GM12878 (cell line): ENCODE data around the gene CALN1. TPM values are rescaled to one million over a fixed set of nuclear protein-coding genes. Genes with fewer than 3 reads are reported as not detected.

ENCODE experiments used
- ATAC-seq: fragments of 200-7000 bp; cut with Tn5 transposase; 3 replicates; pipeline ENCODE4 v1.9.1; 2020; ENCODE audit warnings: mild to moderate bottlenecking, moderate library complexity
- BruUV-seq: library from RNA; stranded (reverse); fragments of 400-500 nt; replicated peaks from 2 replicates; lab custom pipeline; 2021; lab: Mats Ljungman, UMichigan
- CTCF ChIA-PET: fragments of 300-600 bp; sonication (Branson Sonifier 250); formaldehyde crosslinking; extraction: SDS; loops from one replicate; lab custom pipeline; 2021; ENCODE audit warnings: inconsistent platforms; lab: Yijun Ruan, JAX
- POLR2A ChIA-PET: fragments of 350-600 bp; formaldehyde crosslinking; extraction: SDS; loops from one replicate; lab custom pipeline; 2021; ENCODE audit warnings: inconsistent platforms; lab: Charles Lee
- RAD21 ChIA-PET: fragments of 300-600 bp; sonication (Branson Sonifier 250); formaldehyde crosslinking; loops from one replicate; lab custom pipeline; 2023; ENCODE audit warnings: antibody characterized with exemption; ENCODE audit not compliant: unreplicated experiment; lab: Charles Lee
- SMC1A ChIA-PET: fragments of 300-600 bp; sonication (Branson Sonifier 250); formaldehyde crosslinking; loops from one replicate; lab custom pipeline; 2023; ENCODE audit not compliant: unreplicated experiment, uncharacterized antibody; lab: Charles Lee
- DNase-seq: peaks from one replicate; pipeline ENCODE4 v3.0.0-alpha.2; 2011; ENCODE audit warnings: low read depth, low spot score
- FAIRE-seq: peaks from 3 replicates; lab custom pipeline; 2011; peaks lifted over from hg19 to GRCh38; lab: Jason Lieb, UNC
- H2AFZ ChIP-seq: 2 replicates; pipeline ENCODE4 v1.6.0; 2011; ENCODE audit warnings: low read depth, low read length, control low read depth; ENCODE audit not compliant: control insufficient read depth
- H3K27ac ChIP-seq: 2 replicates; pipeline ENCODE4 v1.5.1; 2011; ENCODE audit warnings: control low read depth; ENCODE audit not compliant: control insufficient read depth, insufficient read depth
- H3K27me3 ChIP-seq, 2 experiments: replicated peaks in 1 of 2; 2 replicates each; pipeline versions ENCODE4 v1.6.0 to v1.6.1; 2011; ENCODE audit warnings: low read length in 1 of 2; ENCODE audit not compliant: control insufficient read depth in 2 of 2, insufficient read depth in 2 of 2
- H3K36me3 ChIP-seq, 2 experiments: 2 replicates each; pipeline ENCODE4 v1.5.1; 2011; ENCODE audit warnings: low read length in 1 of 2; ENCODE audit not compliant: control insufficient read depth in 2 of 2, insufficient read depth in 2 of 2
- H3K4me1 ChIP-seq: 2 replicates; pipeline ENCODE4 v1.6.1; 2011; ENCODE audit warnings: mild to moderate bottlenecking, low read length, moderate library complexity, mixed read lengths; ENCODE audit not compliant: control insufficient read depth, insufficient read depth
- H3K4me2 ChIP-seq: 2 replicates; pipeline ENCODE4 v1.6.0; 2011; ENCODE audit warnings: control low read depth; ENCODE audit not compliant: control insufficient read depth, insufficient read depth
- H3K4me3 ChIP-seq: fragments of 200-600 bp; sonication (generic); 2 replicates; pipeline ENCODE4 v1.5.1; 2016
- H3K79me2 ChIP-seq: 2 replicates; pipeline ENCODE4 v1.6.0; 2011; ENCODE audit warnings: low read length; ENCODE audit not compliant: control insufficient read depth, insufficient read depth
- H3K9ac ChIP-seq: 2 replicates; pipeline ENCODE4 v1.8.0; 2011; ENCODE audit warnings: low read length, control low read depth, mixed read lengths; ENCODE audit not compliant: control insufficient read depth, insufficient read depth
- H3K9me3 ChIP-seq: replicated peaks from 3 replicates; pipeline ENCODE4 v1.5.1; 2011; ENCODE audit warnings: mild to moderate bottlenecking, low read length; ENCODE audit not compliant: control insufficient read depth, insufficient read depth
- H4K20me1 ChIP-seq: 2 replicates; pipeline ENCODE4 v1.6.0; 2011; ENCODE audit not compliant: control insufficient read depth, insufficient read depth
- GATAD2B ChIP-seq: fragments of 450-650 bp; conservative IDR thresholded peaks from 2 replicates; pipeline ENCODE4 v1.6.1; 2017; ENCODE audit warnings: low read depth, mild to moderate bottlenecking, moderate library complexity
- NRF1 ChIP-seq: conservative IDR thresholded peaks from 2 replicates; pipeline ENCODE4 v1.6.1; 2011; ENCODE audit warnings: mild to moderate bottlenecking, low read depth, low read length, improper control_type of control experiment
- PML ChIP-seq: IDR thresholded peaks from 2 replicates; pipeline ENCODE4 v1.6.1; 2012; ENCODE audit warnings: low read length, inconsistent platforms
- RELA ChIP-seq: fragments of 450-650 bp; IDR thresholded peaks from 2 replicates; pipeline ENCODE4 v1.8.0; 2014; ENCODE audit warnings: borderline replicate concordance; ENCODE audit not compliant: partially characterized antibody
- WGBS: methylation state at CpG from one replicate; pipeline ENCODE4 v1.1.6; 2016; ENCODE audit warnings: low lambda C conversion rate; ENCODE audit not compliant: insufficient replicate concordance, insufficient coverage; ENCODE audit errors: missing lambda C conversion rate; 5-methylcytosine and 5-hydroxymethylcytosine counted together
- in situ Hi-C: fragments of 300-500 bp; cut with MboI; formaldehyde crosslinking; loops from 9 replicates; pipeline ENCODE4 v1.14.3; 2018; ENCODE audit warnings: mixed read lengths
- intact Hi-C: fragments of 100-400 bp; cut with micrococcal nuclease; formaldehyde crosslinking; loops from one replicate; pipeline ENCODE4 v1.14.2; 2022; ENCODE audit not compliant: unreplicated experiment
- polyA plus RNA-seq, 11 experiments: library from polyadenylated mRNA; depleted of rRNA in 4 of 11; unstranded in 6 of 11; stranded (reverse) in 5 of 11; fragments of >200 nt; fragmentation: Nextera tagmentation in 4 of 11; fragmentation: Illumina TruSeq in 1 of 11; extraction: Ambion mirVana in 4 of 11; extraction: Trizol in 1 of 11; gene quantifications; 1 replicate in 1 of 11; 2 replicates in 10 of 11; pipeline versions ENCODE4 v1.2.1 to v1.2.3, GENCODE V29; 2011 to 2016; ENCODE audit warnings: inconsistent platforms in 2 of 11, missing spikeins in 2 of 11, low read depth in 1 of 11
- total RNA-seq, 4 experiments: library from RNA; depleted of rRNA in 3 of 4; stranded (reverse); fragments of >200 nt in 3 of 4; fragmentation: Illumina TruSeq in 1 of 4; extraction: Trizol in 1 of 4; gene quantifications; 2 replicates each; pipeline versions ENCODE4 v1.2.1 to v1.2.3, GENCODE V29; 2013 to 2021
- TF ChIP-seq, protein P1 (sequence below): fragments of 150-350 bp; IDR thresholded peaks from 2 replicates; pipeline ENCODE4 v1.6.1; 2016; ENCODE audit warnings: low read depth, low read length
- TF ChIP-seq, protein P2 (sequence below): IDR thresholded peaks from 2 replicates; pipeline ENCODE4 v1.6.1; 2012; ENCODE audit warnings: improper control_type of control experiment, low read depth, low read length; ENCODE audit not compliant: insufficient replicate concordance

CALN1 gene
- total and polyA plus RNA-seq, 10 of the 15 experiments (the other 5 are each of a cell fraction or from before 2014, with no cell fraction given) = 0.48 to 15.3 (median 1.6) TPM

DNA sequence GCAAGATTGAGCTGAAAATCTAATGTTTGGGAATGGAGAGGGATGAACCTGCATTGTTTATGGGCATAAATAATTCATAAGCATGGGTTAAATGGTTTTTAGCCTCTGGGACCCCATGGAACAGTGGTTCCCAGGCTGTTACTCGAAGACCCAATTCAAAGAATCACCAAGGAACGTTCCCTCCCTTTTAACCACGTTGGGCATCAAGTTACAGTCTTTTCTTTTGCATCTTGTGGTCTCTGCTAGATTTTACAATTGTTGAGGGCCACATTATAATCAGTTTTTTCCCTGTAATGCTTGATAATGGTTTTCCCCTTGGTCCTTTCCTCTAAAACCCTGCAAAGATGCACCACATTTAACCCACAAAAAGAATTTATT, 2.5 kb downstream of the CALN1 start:
- in situ Hi-C loops = no loop called here
- Histone ChIP-seq H2AFZ (no peak overlapping the region), H3K36me3 (no peaks in the 10 kb centered on the region), H3K9me3 (no peaks in the 10 kb centered on the region; the same call in 2 of the 3 replicates), H3K9ac (no peak overlapping the region), H3K27ac (no peak overlapping the region), H3K4me2 (no peak overlapping the region), H3K4me3 (no peak overlapping the region), H3K4me1 (no peaks in the 10 kb centered on the region), H3K27me3 (no peaks in the 10 kb centered on the region), H3K79me2 (no peaks in the 10 kb centered on the region), H4K20me1 (no peaks in the 10 kb centered on the region)
- ATAC-seq (no peak), DNase-seq (no peak), FAIRE-seq (no peak)
- ChIA-PET RAD21 (no interaction called here), POLR2A (no interaction called here), CTCF (no interaction called here), SMC1A (no interaction called here)
- WGBS = 0% methylated on average over 3 of the region's 3 CpGs
- TF ChIP-seq GATAD2B = no peak
- TF ChIP-seq, protein P1, sequence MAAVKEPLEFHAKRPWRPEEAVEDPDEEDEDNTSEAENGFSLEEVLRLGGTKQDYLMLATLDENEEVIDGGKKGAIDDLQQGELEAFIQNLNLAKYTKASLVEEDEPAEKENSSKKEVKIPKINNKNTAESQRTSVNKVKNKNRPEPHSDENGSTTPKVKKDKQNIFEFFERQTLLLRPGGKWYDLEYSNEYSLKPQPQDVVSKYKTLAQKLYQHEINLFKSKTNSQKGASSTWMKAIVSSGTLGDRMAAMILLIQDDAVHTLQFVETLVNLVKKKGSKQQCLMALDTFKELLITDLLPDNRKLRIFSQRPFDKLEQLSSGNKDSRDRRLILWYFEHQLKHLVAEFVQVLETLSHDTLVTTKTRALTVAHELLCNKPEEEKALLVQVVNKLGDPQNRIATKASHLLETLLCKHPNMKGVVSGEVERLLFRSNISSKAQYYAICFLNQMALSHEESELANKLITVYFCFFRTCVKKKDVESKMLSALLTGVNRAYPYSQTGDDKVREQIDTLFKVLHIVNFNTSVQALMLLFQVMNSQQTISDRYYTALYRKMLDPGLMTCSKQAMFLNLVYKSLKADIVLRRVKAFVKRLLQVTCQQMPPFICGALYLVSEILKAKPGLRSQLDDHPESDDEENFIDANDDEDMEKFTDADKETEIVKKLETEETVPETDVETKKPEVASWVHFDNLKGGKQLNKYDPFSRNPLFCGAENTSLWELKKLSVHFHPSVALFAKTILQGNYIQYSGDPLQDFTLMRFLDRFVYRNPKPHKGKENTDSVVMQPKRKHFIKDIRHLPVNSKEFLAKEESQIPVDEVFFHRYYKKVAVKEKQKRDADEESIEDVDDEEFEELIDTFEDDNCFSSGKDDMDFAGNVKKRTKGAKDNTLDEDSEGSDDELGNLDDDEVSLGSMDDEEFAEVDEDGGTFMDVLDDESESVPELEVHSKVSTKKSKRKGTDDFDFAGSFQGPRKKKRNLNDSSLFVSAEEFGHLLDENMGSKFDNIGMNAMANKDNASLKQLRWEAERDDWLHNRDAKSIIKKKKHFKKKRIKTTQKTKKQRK = no peak
- no peak for TF ChIP-seq RELA
- TF ChIP-seq PML = no peak
- no peak for TF ChIP-seq NRF1
- TF ChIP-seq, protein P2, sequence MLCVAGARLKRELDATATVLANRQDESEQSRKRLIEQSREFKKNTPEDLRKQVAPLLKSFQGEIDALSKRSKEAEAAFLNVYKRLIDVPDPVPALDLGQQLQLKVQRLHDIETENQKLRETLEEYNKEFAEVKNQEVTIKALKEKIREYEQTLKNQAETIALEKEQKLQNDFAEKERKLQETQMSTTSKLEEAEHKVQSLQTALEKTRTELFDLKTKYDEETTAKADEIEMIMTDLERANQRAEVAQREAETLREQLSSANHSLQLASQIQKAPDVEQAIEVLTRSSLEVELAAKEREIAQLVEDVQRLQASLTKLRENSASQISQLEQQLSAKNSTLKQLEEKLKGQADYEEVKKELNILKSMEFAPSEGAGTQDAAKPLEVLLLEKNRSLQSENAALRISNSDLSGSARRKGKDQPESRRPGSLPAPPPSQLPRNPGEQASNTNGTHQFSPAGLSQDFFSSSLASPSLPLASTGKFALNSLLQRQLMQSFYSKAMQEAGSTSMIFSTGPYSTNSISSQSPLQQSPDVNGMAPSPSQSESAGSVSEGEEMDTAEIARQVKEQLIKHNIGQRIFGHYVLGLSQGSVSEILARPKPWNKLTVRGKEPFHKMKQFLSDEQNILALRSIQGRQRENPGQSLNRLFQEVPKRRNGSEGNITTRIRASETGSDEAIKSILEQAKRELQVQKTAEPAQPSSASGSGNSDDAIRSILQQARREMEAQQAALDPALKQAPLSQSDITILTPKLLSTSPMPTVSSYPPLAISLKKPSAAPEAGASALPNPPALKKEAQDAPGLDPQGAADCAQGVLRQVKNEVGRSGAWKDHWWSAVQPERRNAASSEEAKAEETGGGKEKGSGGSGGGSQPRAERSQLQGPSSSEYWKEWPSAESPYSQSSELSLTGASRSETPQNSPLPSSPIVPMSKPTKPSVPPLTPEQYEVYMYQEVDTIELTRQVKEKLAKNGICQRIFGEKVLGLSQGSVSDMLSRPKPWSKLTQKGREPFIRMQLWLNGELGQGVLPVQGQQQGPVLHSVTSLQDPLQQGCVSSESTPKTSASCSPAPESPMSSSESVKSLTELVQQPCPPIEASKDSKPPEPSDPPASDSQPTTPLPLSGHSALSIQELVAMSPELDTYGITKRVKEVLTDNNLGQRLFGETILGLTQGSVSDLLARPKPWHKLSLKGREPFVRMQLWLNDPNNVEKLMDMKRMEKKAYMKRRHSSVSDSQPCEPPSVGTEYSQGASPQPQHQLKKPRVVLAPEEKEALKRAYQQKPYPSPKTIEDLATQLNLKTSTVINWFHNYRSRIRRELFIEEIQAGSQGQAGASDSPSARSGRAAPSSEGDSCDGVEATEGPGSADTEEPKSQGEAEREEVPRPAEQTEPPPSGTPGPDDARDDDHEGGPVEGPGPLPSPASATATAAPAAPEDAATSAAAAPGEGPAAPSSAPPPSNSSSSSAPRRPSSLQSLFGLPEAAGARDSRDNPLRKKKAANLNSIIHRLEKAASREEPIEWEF = no peak
- no TSS peak for BruUV-seq
- intact Hi-C loops = no loop called here
